ENCODE results near the gene LRRC14B. TPM values are rescaled to one million over a fixed set of nuclear protein-coding genes. Genes with fewer than 3 reads are reported as not detected.
"Not testable (repeated sequence)": the region's sequence is repeated elsewhere in the genome, so short reads cannot be mapped to it uniquely, and the experiment has no call there.

Gene LRRC14B
- total RNA-seq, 1 experiment from 2014 or later = not detected

- H4K20me1 ChIP-seq (ENCODE audit: low read length) = no peaks in the 10 kb centered on the region
- peak; percentile 83 for ATAC-seq
- intact Hi-C loops (cut with micrococcal nuclease) = no loop called here
- H3K4me3 ChIP-seq (ENCODE audit: low read length) = no peak overlapping the region
- BruUV-seq (replicated peaks) = no TSS peak
- DNase-seq = peak; percentile 18
- H3K27ac ChIP-seq (ENCODE audit: low read length) = no peak overlapping the region
- H2AFZ ChIP-seq (ENCODE audit: low read length) = no peak overlapping the region
- no peak overlapping the region for H3K9ac ChIP-seq (ENCODE audit: low read length)
- H3K4me2 ChIP-seq (ENCODE audit: low read length) = no peak overlapping the region
- H3K9me2 ChIP-seq (replicated peaks; ENCODE audit: low read length) = no peaks in the 10 kb centered on the region
- no peaks in the 10 kb centered on the region for H3K79me2 ChIP-seq (ENCODE audit: low read length)
- TF ChIP-seq EZH2phosphoT487 (IDR thresholded peaks at IDR 0.05; ENCODE audit: borderline replicate concordance, low read length) = no peak
- no peak for TF ChIP-seq EZH2 (IDR thresholded peaks at IDR 0.05; ENCODE audit: low read length, unreplicated experiment)
- no peak for TF ChIP-seq CTCF (conservative IDR thresholded peaks at IDR 0.05; ENCODE audit: low read depth, low read length)
- H3F3A ChIP-seq (ENCODE audit: low read length, unreplicated experiment) = no peaks in the 10 kb centered on the region
- H3K4me1 ChIP-seq (ENCODE audit: insufficient read depth, low read length) = no peaks in the 10 kb centered on the region
- H3K36me3 ChIP-seq (ENCODE audit: low read depth, low read length) = peaks cover 36% of the 10 kb centered on the region
- no peaks in the 10 kb centered on the region for H3K9me3 ChIP-seq (ENCODE audit: low read length)
- POLR2A ChIA-PET (ENCODE audit: unreplicated experiment) = no interaction called here
- no peaks in the 10 kb centered on the region for H3K27me3 ChIP-seq (ENCODE audit: low read length)
- CTCF ChIA-PET = interaction anchor here (1.2 kb wide), 1 partner anchor 46 kb away, joined by 4 read pairs; no protein-coding TSS in a partner anchor
Measured at GRCh38 chr5:234450-234849, 43.2 kb downstream of the LRRC14B start.

GRCh38 chr5:235527-235926, 44.2 kb downstream of the LRRC14B start:
- H3K4me3 ChIP-seq (ENCODE audit: low read length); DNase-seq; intact Hi-C loops (cut with micrococcal nuclease); CTCF ChIA-PET; H2AFZ ChIP-seq (ENCODE audit: low read length); H3K4me1 ChIP-seq (ENCODE audit: insufficient read depth, low read length); H3K9me3 ChIP-seq (ENCODE audit: low read length); ATAC-seq; POLR2A ChIA-PET (ENCODE audit: unreplicated experiment); H3K9ac ChIP-seq (ENCODE audit: low read length); H3K9me2 ChIP-seq (replicated peaks; ENCODE audit: low read length); BruUV-seq (replicated peaks); H4K20me1 ChIP-seq (ENCODE audit: low read length); H3K4me2 ChIP-seq (ENCODE audit: low read length); H3K79me2 ChIP-seq (ENCODE audit: low read length); H3K27me3 ChIP-seq (ENCODE audit: low read length); H3K27ac ChIP-seq (ENCODE audit: low read length); H3F3A ChIP-seq (ENCODE audit: low read length, unreplicated experiment): not testable (repeated sequence)
- H3K36me3 ChIP-seq (ENCODE audit: low read depth, low read length) = peaks cover 36% of the 10 kb centered on the region

GRCh38 chr5:237931-238330, 46.6 kb downstream of the LRRC14B start:
- DNase-seq; intact Hi-C loops (cut with micrococcal nuclease); BruUV-seq (replicated peaks); H3F3A ChIP-seq (ENCODE audit: low read length, unreplicated experiment); ATAC-seq; H3K27me3 ChIP-seq (ENCODE audit: low read length); H3K4me2 ChIP-seq (ENCODE audit: low read length); H3K27ac ChIP-seq (ENCODE audit: low read length); H4K20me1 ChIP-seq (ENCODE audit: low read length); H3K4me3 ChIP-seq (ENCODE audit: low read length); H3K4me1 ChIP-seq (ENCODE audit: insufficient read depth, low read length); H3K9me2 ChIP-seq (replicated peaks; ENCODE audit: low read length); H3K79me2 ChIP-seq (ENCODE audit: low read length); H2AFZ ChIP-seq (ENCODE audit: low read length); CTCF ChIA-PET; H3K9ac ChIP-seq (ENCODE audit: low read length); H3K9me3 ChIP-seq (ENCODE audit: low read length); POLR2A ChIA-PET (ENCODE audit: unreplicated experiment): not testable (repeated sequence)
- H3K36me3 ChIP-seq (ENCODE audit: low read depth, low read length) = peaks cover 49% of the 10 kb centered on the region

- H3K9me2 ChIP-seq (replicated peaks; ENCODE audit: low read length); H3K9ac ChIP-seq (ENCODE audit: low read length); H3K9me3 ChIP-seq (ENCODE audit: low read length); H3K4me2 ChIP-seq (ENCODE audit: low read length); H4K20me1 ChIP-seq (ENCODE audit: low read length); POLR2A ChIA-PET (ENCODE audit: unreplicated experiment); H3K27ac ChIP-seq (ENCODE audit: low read length); H3K79me2 ChIP-seq (ENCODE audit: low read length); BruUV-seq (replicated peaks); H2AFZ ChIP-seq (ENCODE audit: low read length); H3K4me3 ChIP-seq (ENCODE audit: low read length); H3F3A ChIP-seq (ENCODE audit: low read length, unreplicated experiment); H3K4me1 ChIP-seq (ENCODE audit: insufficient read depth, low read length); ATAC-seq; DNase-seq; CTCF ChIA-PET; intact Hi-C loops (cut with micrococcal nuclease); H3K27me3 ChIP-seq (ENCODE audit: low read length): not testable (repeated sequence)
- H3K36me3 ChIP-seq (ENCODE audit: low read depth, low read length) = peaks cover 44% of the 10 kb centered on the region
Measured at GRCh38 chr5:240550-240949, 49.3 kb downstream of the LRRC14B start.

GRCh38 chr5:241045-241669, 49.9 kb downstream of the LRRC14B start:
- H3K9ac ChIP-seq (ENCODE audit: low read length); H3K4me3 ChIP-seq (ENCODE audit: low read length); H3K4me1 ChIP-seq (ENCODE audit: insufficient read depth, low read length); POLR2A ChIA-PET (ENCODE audit: unreplicated experiment); H4K20me1 ChIP-seq (ENCODE audit: low read length); BruUV-seq (replicated peaks); H3K27me3 ChIP-seq (ENCODE audit: low read length); CTCF ChIA-PET; ATAC-seq; H3K9me2 ChIP-seq (replicated peaks; ENCODE audit: low read length); H2AFZ ChIP-seq (ENCODE audit: low read length); H3K9me3 ChIP-seq (ENCODE audit: low read length); H3F3A ChIP-seq (ENCODE audit: low read length, unreplicated experiment); H3K27ac ChIP-seq (ENCODE audit: low read length); intact Hi-C loops (cut with micrococcal nuclease); H3K4me2 ChIP-seq (ENCODE audit: low read length); H3K79me2 ChIP-seq (ENCODE audit: low read length); DNase-seq: not testable (repeated sequence)
- H3K36me3 ChIP-seq (ENCODE audit: low read depth, low read length) = peaks cover 47% of the 10 kb centered on the region

- CTCF ChIA-PET; H2AFZ ChIP-seq (ENCODE audit: low read length); H3K9me3 ChIP-seq (ENCODE audit: low read length); DNase-seq; H3K79me2 ChIP-seq (ENCODE audit: low read length); BruUV-seq (replicated peaks); intact Hi-C loops (cut with micrococcal nuclease); H3K4me2 ChIP-seq (ENCODE audit: low read length); H3K27me3 ChIP-seq (ENCODE audit: low read length); H4K20me1 ChIP-seq (ENCODE audit: low read length); H3K27ac ChIP-seq (ENCODE audit: low read length); H3F3A ChIP-seq (ENCODE audit: low read length, unreplicated experiment); H3K9me2 ChIP-seq (replicated peaks; ENCODE audit: low read length); H3K9ac ChIP-seq (ENCODE audit: low read length); H3K4me1 ChIP-seq (ENCODE audit: insufficient read depth, low read length); H3K4me3 ChIP-seq (ENCODE audit: low read length); POLR2A ChIA-PET (ENCODE audit: unreplicated experiment); ATAC-seq: not testable (repeated sequence)
- H3K36me3 ChIP-seq (ENCODE audit: low read depth, low read length) = peaks cover 63% of the 10 kb centered on the region
Measured at GRCh38 chr5:243683-244367, 52.5 kb downstream of the LRRC14B start.

Measured in PC-3 (cell line).